Measurements from ENCODE around the gene GCM1. TPM values are rescaled to one million over a fixed set of nuclear protein-coding genes. Genes with fewer than 3 reads are reported as not detected.

The GCM1 gene
- polyA plus RNA-seq, 1 donor from 2014 or later, result not detected

DNA sequence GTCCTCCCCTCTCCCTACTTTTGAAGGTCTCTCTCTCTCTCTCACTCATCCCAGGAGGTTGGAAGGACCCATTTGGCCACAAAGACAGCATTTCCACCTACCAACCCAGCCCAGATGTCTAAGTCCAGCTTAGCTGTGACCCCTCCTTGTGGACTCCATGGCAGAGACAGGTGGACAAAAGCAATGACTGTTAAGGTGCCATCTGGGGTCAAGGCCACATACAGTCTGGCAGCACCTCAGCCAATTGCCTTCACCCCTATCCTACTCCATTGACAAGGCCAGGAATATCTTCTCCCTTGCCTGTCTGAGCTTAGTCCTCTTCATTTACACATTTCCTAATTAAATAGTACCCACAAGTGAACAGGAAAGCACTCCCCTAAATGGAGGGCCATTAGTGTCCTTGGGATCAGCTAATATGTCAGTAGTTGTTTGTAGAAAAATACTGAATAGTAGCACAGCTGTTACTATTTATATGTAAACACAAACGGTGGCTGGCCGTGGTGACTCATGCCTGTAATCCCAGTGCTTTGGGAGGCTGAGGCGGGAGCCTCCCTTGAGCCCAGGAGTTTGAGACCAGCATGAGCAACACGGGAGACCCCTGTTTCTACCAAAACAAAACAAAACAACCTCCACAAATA is 28.8 kb downstream of the GCM1 start:
- TF ChIP-seq MXI1 (conservative IDR thresholded peaks at IDR 0.05; ENCODE audit: poor library complexity, severe bottlenecking) (no peak), POLR2AphosphoS5 (IDR thresholded peaks at IDR 0.05) (no peak), EZH2 (IDR thresholded peaks at IDR 0.05; ENCODE audit: borderline replicate concordance, insufficient read depth, low read length, poor library complexity, severe bottlenecking) (no peak), EP300 (conservative IDR thresholded peaks at IDR 0.05; ENCODE audit: poor library complexity, severe bottlenecking) (no peak), RAD21 (conservative IDR thresholded peaks at IDR 0.05) (no peak), TAF1 (IDR thresholded peaks at IDR 0.05; ENCODE audit: low read depth) (no peak), SMC3 (conservative IDR thresholded peaks at IDR 0.05; ENCODE audit: poor library complexity) (no peak)
- TF ChIP-seq, protein P1, sequence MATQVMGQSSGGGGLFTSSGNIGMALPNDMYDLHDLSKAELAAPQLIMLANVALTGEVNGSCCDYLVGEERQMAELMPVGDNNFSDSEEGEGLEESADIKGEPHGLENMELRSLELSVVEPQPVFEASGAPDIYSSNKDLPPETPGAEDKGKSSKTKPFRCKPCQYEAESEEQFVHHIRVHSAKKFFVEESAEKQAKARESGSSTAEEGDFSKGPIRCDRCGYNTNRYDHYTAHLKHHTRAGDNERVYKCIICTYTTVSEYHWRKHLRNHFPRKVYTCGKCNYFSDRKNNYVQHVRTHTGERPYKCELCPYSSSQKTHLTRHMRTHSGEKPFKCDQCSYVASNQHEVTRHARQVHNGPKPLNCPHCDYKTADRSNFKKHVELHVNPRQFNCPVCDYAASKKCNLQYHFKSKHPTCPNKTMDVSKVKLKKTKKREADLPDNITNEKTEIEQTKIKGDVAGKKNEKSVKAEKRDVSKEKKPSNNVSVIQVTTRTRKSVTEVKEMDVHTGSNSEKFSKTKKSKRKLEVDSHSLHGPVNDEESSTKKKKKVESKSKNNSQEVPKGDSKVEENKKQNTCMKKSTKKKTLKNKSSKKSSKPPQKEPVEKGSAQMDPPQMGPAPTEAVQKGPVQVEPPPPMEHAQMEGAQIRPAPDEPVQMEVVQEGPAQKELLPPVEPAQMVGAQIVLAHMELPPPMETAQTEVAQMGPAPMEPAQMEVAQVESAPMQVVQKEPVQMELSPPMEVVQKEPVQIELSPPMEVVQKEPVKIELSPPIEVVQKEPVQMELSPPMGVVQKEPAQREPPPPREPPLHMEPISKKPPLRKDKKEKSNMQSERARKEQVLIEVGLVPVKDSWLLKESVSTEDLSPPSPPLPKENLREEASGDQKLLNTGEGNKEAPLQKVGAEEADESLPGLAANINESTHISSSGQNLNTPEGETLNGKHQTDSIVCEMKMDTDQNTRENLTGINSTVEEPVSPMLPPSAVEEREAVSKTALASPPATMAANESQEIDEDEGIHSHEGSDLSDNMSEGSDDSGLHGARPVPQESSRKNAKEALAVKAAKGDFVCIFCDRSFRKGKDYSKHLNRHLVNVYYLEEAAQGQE (IDR thresholded peaks at IDR 0.05; ENCODE audit: borderline replicate concordance), result no peak
- TF ChIP-seq, protein P2, sequence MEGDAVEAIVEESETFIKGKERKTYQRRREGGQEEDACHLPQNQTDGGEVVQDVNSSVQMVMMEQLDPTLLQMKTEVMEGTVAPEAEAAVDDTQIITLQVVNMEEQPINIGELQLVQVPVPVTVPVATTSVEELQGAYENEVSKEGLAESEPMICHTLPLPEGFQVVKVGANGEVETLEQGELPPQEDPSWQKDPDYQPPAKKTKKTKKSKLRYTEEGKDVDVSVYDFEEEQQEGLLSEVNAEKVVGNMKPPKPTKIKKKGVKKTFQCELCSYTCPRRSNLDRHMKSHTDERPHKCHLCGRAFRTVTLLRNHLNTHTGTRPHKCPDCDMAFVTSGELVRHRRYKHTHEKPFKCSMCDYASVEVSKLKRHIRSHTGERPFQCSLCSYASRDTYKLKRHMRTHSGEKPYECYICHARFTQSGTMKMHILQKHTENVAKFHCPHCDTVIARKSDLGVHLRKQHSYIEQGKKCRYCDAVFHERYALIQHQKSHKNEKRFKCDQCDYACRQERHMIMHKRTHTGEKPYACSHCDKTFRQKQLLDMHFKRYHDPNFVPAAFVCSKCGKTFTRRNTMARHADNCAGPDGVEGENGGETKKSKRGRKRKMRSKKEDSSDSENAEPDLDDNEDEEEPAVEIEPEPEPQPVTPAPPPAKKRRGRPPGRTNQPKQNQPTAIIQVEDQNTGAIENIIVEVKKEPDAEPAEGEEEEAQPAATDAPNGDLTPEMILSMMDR (IDR thresholded peaks at IDR 0.05; ENCODE audit: poor library complexity, severe bottlenecking), result no peak
- H3K27ac ChIP-seq (ENCODE audit: low read length), result no peak overlapping the region

DNA sequence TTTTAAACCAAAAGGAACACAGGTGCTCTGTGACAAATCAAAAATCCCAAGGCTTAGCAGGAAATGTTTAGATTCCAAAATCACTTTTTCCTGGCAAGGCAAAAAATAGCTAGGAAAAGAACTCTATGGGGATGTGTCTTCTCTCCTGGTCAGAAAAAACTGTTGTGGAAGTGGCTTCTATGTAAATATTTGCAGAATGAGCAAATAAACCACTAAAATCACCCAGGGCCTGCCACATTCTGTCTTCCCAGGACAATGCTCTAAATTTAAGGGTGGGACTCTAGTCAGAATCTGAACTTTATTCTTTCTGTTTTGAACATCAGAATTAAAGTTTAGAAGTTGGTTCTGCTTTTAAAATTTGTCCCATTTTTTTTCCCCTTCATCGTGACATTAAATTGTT is 29.3 kb downstream of the GCM1 start:
- Histone ChIP-seq H3K9ac (ENCODE audit: low read length) (no peak overlapping the region), H2AFZ (ENCODE audit: low read depth, low read length) (no peak overlapping the region), H3K9me3 (ENCODE audit: low read length) (no peaks in the 10 kb centered on the region), H3K27ac (ENCODE audit: low read length) (no peak overlapping the region), H3K36me3 (ENCODE audit: insufficient read depth, low read length) (no peaks in the 10 kb centered on the region), H3K4me2 (ENCODE audit: low read length) (no peak overlapping the region), H3F3A (ENCODE audit: insufficient read depth, low read length, poor library complexity, severe bottlenecking) (no peaks in the 10 kb centered on the region), H3K27me3 (ENCODE audit: insufficient read depth, low read depth, low read length) (no peaks in the 10 kb centered on the region), H3K79me2 (replicated peaks; ENCODE audit: insufficient read depth, low read length) (no peaks in the 10 kb centered on the region), H4K20me1 (ENCODE audit: insufficient read depth) (no peaks in the 10 kb centered on the region), H3K9me2 (ENCODE audit: insufficient read depth, low read length) (no peaks in the 10 kb centered on the region), H3K4me3 (ENCODE audit: low read length) (no peak overlapping the region)
- no peak for TF ChIP-seq EZH2 (IDR thresholded peaks at IDR 0.05; ENCODE audit: borderline replicate concordance, insufficient read depth, low read length, poor library complexity, severe bottlenecking)
- TF ChIP-seq, protein P1 (IDR thresholded peaks at IDR 0.05; ENCODE audit: borderline replicate concordance), result no peak
- TF ChIP-seq MXI1 (conservative IDR thresholded peaks at IDR 0.05; ENCODE audit: poor library complexity, severe bottlenecking), result no peak
- no peak for TF ChIP-seq EP300 (conservative IDR thresholded peaks at IDR 0.05; ENCODE audit: poor library complexity, severe bottlenecking)
- TF ChIP-seq, protein P2 (IDR thresholded peaks at IDR 0.05; ENCODE audit: poor library complexity, severe bottlenecking), result no peak
- TF ChIP-seq SMC3 (conservative IDR thresholded peaks at IDR 0.05; ENCODE audit: poor library complexity), result no peak
- no peak for TF ChIP-seq RAD21 (conservative IDR thresholded peaks at IDR 0.05)
- TF ChIP-seq TAF1 (IDR thresholded peaks at IDR 0.05; ENCODE audit: low read depth), result no peak
- TF ChIP-seq POLR2AphosphoS5 (IDR thresholded peaks at IDR 0.05), result no peak

More for the DNA sequence above, 28.8 kb downstream of the GCM1 start:
- no peak overlapping the region for H3K4me2 ChIP-seq (ENCODE audit: low read length)
- no peaks in the 10 kb centered on the region for H3K9me3 ChIP-seq (ENCODE audit: low read length)
- no peak overlapping the region for H3K4me3 ChIP-seq (ENCODE audit: low read length)
- no peak overlapping the region for H3K9ac ChIP-seq (ENCODE audit: low read length)
- H3K9me2 ChIP-seq (ENCODE audit: insufficient read depth, low read length), result no peaks in the 10 kb centered on the region
- no peaks in the 10 kb centered on the region for H3K36me3 ChIP-seq (ENCODE audit: insufficient read depth, low read length)
- no peaks in the 10 kb centered on the region for H3K79me2 ChIP-seq (replicated peaks; ENCODE audit: insufficient read depth, low read length)
- no peaks in the 10 kb centered on the region for H3F3A ChIP-seq (ENCODE audit: insufficient read depth, low read length, poor library complexity, severe bottlenecking)
- H2AFZ ChIP-seq (ENCODE audit: low read depth, low read length), result no peak overlapping the region
- H3K27me3 ChIP-seq (ENCODE audit: insufficient read depth, low read depth, low read length), result no peaks in the 10 kb centered on the region
- H4K20me1 ChIP-seq (ENCODE audit: insufficient read depth), result no peaks in the 10 kb centered on the region
